ENCODE data around the gene ABCD3. TPM values are rescaled to one million over a fixed set of nuclear protein-coding genes. Genes with fewer than 3 reads are reported as not detected.
"Not testable (repeated sequence)": the region's sequence is repeated elsewhere in the genome, so short reads cannot be mapped to it uniquely, and the experiment has no call there.

ABCD3 gene
- total RNA-seq, 2 experiments from 2014 or later, result 33.3 to 33.7 TPM

GRCh38 chr1:94398356-94398755 lies 19.8 kb upstream of the ABCD3 start:
- no peak overlapping the region for H3K4me3 Mint-ChIP-seq
- H3K27me3 Mint-ChIP-seq, result peaks cover 8% of the 10 kb centered on the region
- no peaks in the 10 kb centered on the region for H3K4me1 Mint-ChIP-seq
- no peaks in the 10 kb centered on the region for H3K9me3 Mint-ChIP-seq
- H3K36me3 Mint-ChIP-seq, result no peaks in the 10 kb centered on the region
- no peak overlapping the region for H3K27ac Mint-ChIP-seq
- DNase-seq, result no peak

- Mint-ChIP-seq H3K27ac (no peak overlapping the region), H3K9me3 (no peaks in the 10 kb centered on the region), H3K4me3 (no peak overlapping the region), H3K4me1 (no peaks in the 10 kb centered on the region), H3K27me3 (peaks cover 11% of the 10 kb centered on the region), H3K36me3 (no peaks in the 10 kb centered on the region)
- no peak for DNase-seq
These were observed 18.7 kb upstream of the ABCD3 start for GRCh38 chr1:94399453-94399852.

DNA sequence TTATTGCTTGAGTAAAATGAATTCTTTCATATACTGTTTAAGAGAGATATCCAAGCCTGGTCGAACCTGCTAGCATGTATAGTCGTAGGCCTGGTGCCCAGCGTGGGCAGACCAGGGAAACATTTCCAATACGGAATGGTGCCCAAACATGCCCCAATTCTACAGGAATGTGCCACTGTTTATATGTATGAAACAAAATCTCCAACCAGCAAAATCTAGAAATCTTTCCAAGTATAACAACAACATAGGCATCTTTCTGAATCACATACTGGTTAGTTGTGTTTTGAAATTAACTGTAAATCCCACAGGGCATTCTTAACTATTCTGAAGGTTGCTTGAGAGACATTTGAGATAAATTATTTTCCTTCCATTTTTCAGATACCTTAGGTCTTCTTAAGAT lies 17.0 kb upstream of the ABCD3 start:
- Mint-ChIP-seq H3K36me3 (no peaks in the 10 kb centered on the region), H3K9me3 (no peaks in the 10 kb centered on the region), H3K4me1 (no peaks in the 10 kb centered on the region), H3K27me3 (peaks cover 11% of the 10 kb centered on the region), H3K4me3 (no peak overlapping the region), H3K27ac (no peak overlapping the region)
- DNase-seq, result no peak

GRCh38 chr1:94406446-94406845 lies 11.7 kb upstream of the ABCD3 start:
- Mint-ChIP-seq H3K36me3 (no peaks in the 10 kb centered on the region), H3K4me1 (peaks cover 5% of the 10 kb centered on the region), H3K27ac (no peak overlapping the region), H3K27me3 (peaks cover 3% of the 10 kb centered on the region), H3K9me3 (no peaks in the 10 kb centered on the region), H3K4me3 (no peak overlapping the region)
- DNase-seq, result no peak

DNA sequence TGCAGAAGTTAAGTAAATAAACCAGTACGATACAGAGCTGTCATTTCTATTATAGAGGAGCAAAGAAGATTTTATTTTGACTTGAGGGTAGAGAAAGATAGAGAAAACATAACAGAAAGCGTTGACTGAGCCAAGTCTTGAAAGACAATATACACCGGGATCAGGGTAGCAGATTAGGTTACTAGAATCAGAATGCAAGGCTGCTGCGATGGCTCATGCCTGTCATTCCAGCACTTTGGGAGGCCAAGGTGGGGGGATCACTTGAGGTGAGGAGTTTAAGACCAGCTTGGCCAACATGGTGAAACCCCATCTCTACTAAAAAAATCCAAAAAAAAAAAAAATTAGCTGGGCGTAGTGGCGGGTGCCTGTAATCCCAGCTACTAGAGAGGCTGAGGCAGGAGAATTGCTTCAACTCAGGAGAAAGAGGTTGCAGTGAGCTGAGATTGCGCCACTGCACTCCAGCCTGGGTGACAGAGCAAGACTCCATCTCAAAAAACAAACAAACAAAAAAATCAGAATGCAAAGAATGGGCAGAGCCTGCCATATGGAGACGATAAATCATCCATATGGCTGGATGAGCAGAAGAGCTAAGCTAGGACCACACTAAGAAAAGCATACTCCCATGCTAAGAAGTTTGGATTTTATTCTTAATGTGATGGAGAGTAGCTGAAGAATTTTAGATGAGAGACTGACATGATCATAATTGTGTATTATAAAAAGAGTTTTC lies 9.9 kb upstream of the ABCD3 start:
- Mint-ChIP-seq H3K4me1 (peaks cover 10% of the 10 kb centered on the region), H3K36me3 (no peaks in the 10 kb centered on the region), H3K9me3 (no peaks in the 10 kb centered on the region), H3K27ac (no peak overlapping the region), H3K27me3 (peaks cover 5% of the 10 kb centered on the region), H3K4me3 (no peak overlapping the region)
- no peak for DNase-seq

GRCh38 chr1:94411237-94411636 lies 7.0 kb upstream of the ABCD3 start:
- no peaks in the 10 kb centered on the region for H3K9me3 Mint-ChIP-seq
- DNase-seq, result no peak
- H3K36me3 Mint-ChIP-seq, result no peaks in the 10 kb centered on the region
- no peak overlapping the region for H3K4me3 Mint-ChIP-seq
- no peak overlapping the region for H3K27ac Mint-ChIP-seq
- H3K27me3 Mint-ChIP-seq, result peaks cover 9% of the 10 kb centered on the region
- peaks cover 10% of the 10 kb centered on the region for H3K4me1 Mint-ChIP-seq

GRCh38 chr1:94413311-94413710 lies 4.9 kb upstream of the ABCD3 start:
- Mint-ChIP-seq H3K4me1 (peaks cover 10% of the 10 kb centered on the region), H3K27me3 (peaks cover 9% of the 10 kb centered on the region), H3K36me3 (no peaks in the 10 kb centered on the region), H3K4me3 (no peak overlapping the region), H3K27ac (no peak overlapping the region), H3K9me3 (no peaks in the 10 kb centered on the region)
- no peak for DNase-seq

- Mint-ChIP-seq H3K36me3 (peaks cover 2% of the 10 kb centered on the region), H3K27me3 (peaks cover 9% of the 10 kb centered on the region), H3K27ac (no peak overlapping the region), H3K9me3 (no peaks in the 10 kb centered on the region), H3K4me3 (no peak overlapping the region), H3K4me1 (peaks cover 27% of the 10 kb centered on the region)
- no peak for DNase-seq
These were observed 1.1 kb upstream of the ABCD3 start for GRCh38 chr1:94416901-94417727.

- Mint-ChIP-seq H3K36me3 (peaks cover 2% of the 10 kb centered on the region), H3K4me1 (peaks cover 32% of the 10 kb centered on the region), H3K9me3 (no peaks in the 10 kb centered on the region), H3K27me3 (peaks cover 9% of the 10 kb centered on the region), H3K27ac (no peak overlapping the region), H3K4me3 (no peak overlapping the region)
- no peak for DNase-seq
These were observed 536 bp upstream of the ABCD3 start for GRCh38 chr1:94417728-94417977.

DNA sequence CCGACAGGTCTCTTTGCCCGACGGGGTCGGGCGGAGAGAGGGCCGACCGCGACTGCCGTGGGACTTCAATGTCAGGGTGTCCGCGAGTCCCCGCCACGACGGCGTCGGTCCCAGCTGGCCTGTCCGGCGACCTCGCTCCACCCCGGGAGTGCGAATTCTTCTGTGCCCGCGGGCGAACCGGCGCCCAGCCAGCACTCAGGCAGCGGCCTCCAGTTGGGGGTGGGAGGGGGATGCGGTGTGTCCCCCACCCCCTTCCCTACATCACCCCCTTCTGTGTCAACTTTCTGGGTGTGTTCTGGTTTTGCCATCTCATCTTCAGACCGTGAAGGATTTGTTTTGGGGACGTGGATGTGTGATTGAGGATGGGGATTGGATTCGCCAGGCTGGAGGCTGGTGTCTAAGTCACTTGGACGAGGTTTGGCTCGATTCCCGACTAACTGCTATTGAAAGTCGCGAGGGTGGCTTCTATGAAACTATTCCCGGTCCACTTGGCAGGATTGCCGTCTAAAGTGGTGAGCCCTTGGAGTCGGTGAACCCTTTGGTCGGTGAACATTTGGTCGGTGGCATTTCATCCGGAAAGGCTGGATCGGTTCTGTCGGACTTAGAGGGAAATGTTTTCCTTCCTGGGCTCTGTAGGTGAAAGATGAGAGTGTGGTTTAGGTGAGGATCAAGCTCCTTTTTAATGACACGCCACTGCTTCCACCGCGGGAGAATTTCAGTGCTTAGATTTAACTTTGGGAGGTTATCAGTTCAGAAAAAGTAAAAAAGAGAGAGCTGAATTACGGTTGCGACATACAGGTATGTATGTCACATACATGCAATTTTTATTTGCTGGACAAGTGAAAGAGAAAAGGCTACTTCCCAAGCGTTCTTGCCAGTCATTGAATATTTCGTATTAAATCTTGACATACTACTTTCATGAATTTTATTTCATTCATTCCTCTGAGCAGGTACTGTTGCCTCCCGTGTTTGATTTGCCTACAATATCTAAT lies 771 bp downstream of the ABCD3 start:
- H3K9me3 Mint-ChIP-seq, result no peaks in the 10 kb centered on the region
- peak; percentile 42 for DNase-seq
- peak overlapping the region; percentile 70 for H3K27ac Mint-ChIP-seq
- peaks cover 2% of the 10 kb centered on the region for H3K36me3 Mint-ChIP-seq
- peaks cover 6% of the 10 kb centered on the region for H3K27me3 Mint-ChIP-seq
- H3K4me1 Mint-ChIP-seq, result peaks cover 41% of the 10 kb centered on the region
- H3K4me3 Mint-ChIP-seq, result peak overlapping the region; percentile 91

- Mint-ChIP-seq H3K4me3 (no peak overlapping the region), H3K27me3 (no peaks in the 10 kb centered on the region), H3K4me1 (peaks cover 58% of the 10 kb centered on the region), H3K27ac (no peak overlapping the region), H3K36me3 (peaks cover 2% of the 10 kb centered on the region), H3K9me3 (no peaks in the 10 kb centered on the region)
- DNase-seq, result no peak
These were observed 4.1 kb downstream of the ABCD3 start for GRCh38 chr1:94422115-94422820.

- no peak overlapping the region for H3K4me3 Mint-ChIP-seq
- H3K36me3 Mint-ChIP-seq, result peaks cover 16% of the 10 kb centered on the region
- H3K27me3 Mint-ChIP-seq, result no peaks in the 10 kb centered on the region
- H3K27ac Mint-ChIP-seq, result no peak overlapping the region
- no peak for DNase-seq
- H3K4me1 Mint-ChIP-seq, result peaks cover 56% of the 10 kb centered on the region
- peaks cover 3% of the 10 kb centered on the region for H3K9me3 Mint-ChIP-seq
These were observed 7.8 kb downstream of the ABCD3 start for GRCh38 chr1:94425821-94426484.

GRCh38 chr1:94426485-94426870 lies 8.3 kb downstream of the ABCD3 start:
- H3K27me3 Mint-ChIP-seq, H3K4me3 Mint-ChIP-seq, H3K27ac Mint-ChIP-seq, DNase-seq, H3K9me3 Mint-ChIP-seq: not testable (repeated sequence)
- Mint-ChIP-seq H3K36me3 (peaks cover 17% of the 10 kb centered on the region), H3K4me1 (peaks cover 53% of the 10 kb centered on the region)

DNA sequence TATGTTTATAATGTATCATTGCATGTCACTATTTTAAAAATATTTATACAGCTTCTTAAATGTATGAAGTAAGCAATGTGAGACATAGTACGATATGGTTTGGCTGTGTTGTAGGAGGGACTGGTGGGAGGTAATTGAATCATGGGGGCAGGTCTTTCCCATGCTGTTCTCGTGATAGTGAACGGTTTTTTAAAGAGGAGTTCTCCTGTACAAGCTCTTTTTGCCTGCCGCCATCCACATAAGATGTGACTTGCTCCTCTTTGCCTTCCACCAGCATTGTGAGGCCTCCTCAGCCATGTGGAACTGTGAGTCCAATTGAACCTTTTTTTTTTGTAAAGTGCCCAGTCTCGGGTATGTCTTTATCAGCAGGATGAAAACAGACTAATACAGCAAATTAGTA lies 10.3 kb downstream of the ABCD3 start:
- H3K36me3 Mint-ChIP-seq, result peaks cover 21% of the 10 kb centered on the region
- peaks cover 38% of the 10 kb centered on the region for H3K4me1 Mint-ChIP-seq
- H3K27me3 Mint-ChIP-seq, result no peaks in the 10 kb centered on the region
- peaks cover 3% of the 10 kb centered on the region for H3K9me3 Mint-ChIP-seq
- no peak overlapping the region for H3K27ac Mint-ChIP-seq
- no peak for DNase-seq
- no peak overlapping the region for H3K4me3 Mint-ChIP-seq

Data from activated naive CD8-positive, alpha-beta T cell treated with anti-CD3 and anti-CD28 coated beads for 36 hours (primary cell).